ENCODE data around the gene E2F6.

GRCh38 chr2:11420671-11421070 is 45.3 kb downstream of the E2F6 start:
- TF ChIP-seq, protein P1, sequence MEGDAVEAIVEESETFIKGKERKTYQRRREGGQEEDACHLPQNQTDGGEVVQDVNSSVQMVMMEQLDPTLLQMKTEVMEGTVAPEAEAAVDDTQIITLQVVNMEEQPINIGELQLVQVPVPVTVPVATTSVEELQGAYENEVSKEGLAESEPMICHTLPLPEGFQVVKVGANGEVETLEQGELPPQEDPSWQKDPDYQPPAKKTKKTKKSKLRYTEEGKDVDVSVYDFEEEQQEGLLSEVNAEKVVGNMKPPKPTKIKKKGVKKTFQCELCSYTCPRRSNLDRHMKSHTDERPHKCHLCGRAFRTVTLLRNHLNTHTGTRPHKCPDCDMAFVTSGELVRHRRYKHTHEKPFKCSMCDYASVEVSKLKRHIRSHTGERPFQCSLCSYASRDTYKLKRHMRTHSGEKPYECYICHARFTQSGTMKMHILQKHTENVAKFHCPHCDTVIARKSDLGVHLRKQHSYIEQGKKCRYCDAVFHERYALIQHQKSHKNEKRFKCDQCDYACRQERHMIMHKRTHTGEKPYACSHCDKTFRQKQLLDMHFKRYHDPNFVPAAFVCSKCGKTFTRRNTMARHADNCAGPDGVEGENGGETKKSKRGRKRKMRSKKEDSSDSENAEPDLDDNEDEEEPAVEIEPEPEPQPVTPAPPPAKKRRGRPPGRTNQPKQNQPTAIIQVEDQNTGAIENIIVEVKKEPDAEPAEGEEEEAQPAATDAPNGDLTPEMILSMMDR (conservative IDR thresholded peaks at IDR 0.05; ENCODE audit: low read depth, low read length): no peak
- no peak for TF ChIP-seq EZH2 (IDR thresholded peaks at IDR 0.05; ENCODE audit: borderline replicate concordance, low read depth, low read length, poor library complexity, severe bottlenecking)

Measured in A673 (cell line).